HS-27A (cell line): ENCODE results near the gene CEP112.

ENCODE experiments used
- DNase-seq: peaks from one replicate; pipeline ENCODE4 v3.0.0-alpha.2; 2012; ENCODE audit warnings: low read depth, missing footprints

CEP112 gene

DNA sequence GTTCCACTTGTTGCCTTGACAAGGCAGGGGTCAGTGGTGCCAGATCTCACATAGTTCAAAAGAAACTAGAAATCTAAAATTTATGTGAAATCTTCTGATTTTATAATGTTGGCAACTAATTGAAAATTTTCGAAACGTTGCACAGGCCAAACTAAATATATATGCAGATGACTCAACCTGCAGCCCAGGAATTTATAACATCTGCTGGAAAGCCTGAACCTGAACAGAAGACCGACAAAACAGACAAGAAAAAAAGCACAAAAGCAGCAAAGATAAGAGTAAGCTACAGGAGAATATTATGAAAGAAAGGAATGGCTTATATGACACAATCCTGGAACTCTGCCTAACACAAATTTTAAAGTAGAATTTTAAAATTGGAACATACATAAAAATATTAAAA lies 207.6 kb downstream of the CEP112 start:
- DNase-seq = no peak

DNA sequence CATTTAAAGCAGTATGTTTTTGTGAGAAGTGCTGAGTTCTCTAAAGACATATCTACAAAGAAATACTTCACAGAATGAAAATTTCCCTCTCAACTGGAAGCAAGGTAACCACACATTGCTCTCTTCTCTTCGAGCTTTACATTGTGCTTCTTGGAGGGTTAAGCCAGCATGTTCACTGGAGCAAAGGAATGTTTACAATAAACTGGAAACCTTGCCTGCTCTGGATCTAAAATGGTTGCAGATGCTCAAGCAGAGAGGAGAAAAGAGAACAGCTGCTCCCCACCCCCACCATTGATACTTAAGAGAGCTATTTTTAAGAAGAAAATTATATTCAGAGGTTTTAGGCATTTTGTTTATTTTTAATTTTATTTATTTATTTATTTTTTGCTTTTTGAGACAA lies 213.1 kb downstream of the CEP112 start:
- DNase-seq = no peak

DNA sequence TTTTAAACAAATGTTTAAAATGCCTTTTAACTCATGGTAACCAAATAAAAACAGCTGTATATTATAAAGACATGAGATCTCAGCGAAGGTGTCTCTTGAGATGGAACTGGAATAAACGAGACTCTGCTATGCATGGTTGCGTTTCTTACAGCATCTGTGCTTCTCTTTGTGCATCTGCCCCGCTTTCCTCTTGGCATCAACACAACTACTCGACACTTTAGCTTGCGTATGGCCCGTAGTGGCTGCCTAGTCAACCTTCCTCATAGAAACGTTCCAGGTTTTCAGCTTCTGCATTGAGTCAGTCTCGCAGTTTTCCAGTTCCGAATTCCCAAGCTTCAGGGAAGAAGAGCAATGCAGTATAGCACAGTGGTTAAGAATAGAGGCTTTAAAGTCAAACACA lies 214.9 kb downstream of the CEP112 start:
- DNase-seq = no peak

DNA sequence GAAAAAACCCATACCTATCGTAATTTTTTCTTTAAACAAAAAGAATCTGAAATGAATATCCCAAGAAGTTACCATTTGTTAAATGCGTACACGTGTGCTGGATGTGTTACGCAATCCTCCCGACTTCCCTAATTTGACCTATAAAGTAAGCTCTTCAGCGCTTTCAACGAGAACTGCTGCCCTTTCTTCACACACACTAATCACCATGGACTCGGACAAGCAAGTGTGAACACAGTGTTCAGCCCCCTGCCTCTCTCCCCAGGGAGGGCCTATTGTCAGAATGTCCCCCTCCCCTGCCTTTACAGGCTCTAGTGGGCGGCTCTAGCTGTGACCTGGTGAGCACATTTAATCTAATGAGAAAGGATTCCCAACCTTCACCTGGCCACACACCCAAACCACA lies 216.1 kb downstream of the CEP112 start:
- no peak for DNase-seq

DNA sequence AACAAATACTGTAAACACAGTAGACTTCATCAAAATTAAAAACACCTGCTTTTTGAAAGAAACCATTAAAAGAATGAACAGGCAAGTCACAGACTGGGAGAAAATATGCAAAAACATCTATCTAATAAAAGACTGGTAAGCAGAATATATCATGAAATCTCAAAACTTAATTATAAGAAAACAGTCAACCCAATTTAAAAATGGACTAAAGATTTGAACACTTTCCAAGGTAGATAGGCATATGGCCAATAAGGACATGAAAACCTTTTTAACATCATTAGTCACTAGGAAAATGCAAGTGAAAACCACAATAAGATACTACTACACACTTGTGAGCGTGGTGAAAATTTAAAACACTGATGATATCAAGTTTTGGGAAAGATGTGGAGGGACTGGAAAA lies 218.7 kb downstream of the CEP112 start:
- no peak for DNase-seq

DNA sequence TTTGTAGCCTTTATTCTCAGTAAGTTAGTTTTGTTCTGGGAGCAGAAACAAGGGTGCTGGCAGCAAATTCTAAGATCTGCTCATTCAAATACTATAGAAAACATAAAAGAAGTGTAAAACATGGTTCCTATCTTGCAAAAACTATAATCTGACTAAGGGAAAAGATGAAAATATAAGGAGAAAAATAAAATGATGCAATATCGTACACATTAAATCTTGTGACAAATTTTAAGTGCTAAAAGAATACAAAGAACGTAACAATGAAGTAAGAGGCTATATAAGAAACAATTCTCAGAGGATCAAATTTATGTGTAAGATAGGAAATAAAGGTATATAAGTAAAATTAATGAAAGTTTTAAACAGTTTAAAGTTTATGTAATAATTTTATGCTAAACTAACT lies 224.6 kb downstream of the CEP112 start:
- no peak for DNase-seq

DNA sequence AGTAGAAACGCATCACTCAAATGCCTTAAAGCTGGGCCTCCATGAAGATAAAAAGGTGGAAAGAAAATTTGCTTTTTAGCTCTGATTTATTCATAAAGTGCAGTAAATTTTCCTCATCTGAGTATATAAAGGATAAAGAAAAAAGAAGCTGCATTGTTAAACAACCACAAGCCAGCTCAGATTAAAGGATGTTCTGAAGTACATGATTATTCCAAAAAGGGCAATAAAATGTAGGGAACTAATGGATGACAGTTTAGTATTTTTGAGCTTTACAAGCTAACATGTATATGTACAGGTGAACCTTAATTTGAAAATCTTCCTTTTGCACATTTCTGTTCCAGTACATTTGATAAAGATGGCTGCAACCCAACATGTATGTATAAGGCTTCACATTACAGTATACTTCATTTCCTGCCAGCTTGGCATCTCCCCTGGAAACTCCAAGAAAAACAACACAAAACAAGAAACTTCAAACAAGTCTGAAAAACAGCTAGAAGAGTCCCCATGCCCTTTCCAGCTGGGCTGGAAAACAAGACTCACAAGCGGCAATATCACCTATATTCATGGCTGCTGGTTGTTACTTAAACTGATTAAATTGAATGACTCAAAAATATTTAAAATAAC lies 225.7 kb downstream of the CEP112 start:
- DNase-seq = no peak

DNA sequence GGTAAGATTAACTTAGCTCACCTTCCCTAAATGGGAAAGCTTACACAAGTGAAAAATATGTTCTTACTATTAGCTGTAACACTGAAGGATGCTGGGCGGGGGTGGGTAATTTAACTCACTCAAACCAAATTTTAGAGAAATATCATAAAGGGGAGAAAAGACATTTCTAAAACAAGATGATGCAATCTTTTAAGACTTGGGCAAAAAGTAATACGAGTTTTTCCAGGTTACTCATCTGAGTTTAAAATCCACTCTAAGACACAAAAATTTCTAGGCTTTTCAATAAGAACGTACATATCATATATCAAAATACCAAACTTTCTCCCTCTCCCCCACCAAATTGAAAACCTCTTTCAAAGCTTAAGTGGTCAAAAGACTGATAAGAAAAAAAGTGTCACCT lies 228.8 kb downstream of the CEP112 start:
- DNase-seq = no peak

DNA sequence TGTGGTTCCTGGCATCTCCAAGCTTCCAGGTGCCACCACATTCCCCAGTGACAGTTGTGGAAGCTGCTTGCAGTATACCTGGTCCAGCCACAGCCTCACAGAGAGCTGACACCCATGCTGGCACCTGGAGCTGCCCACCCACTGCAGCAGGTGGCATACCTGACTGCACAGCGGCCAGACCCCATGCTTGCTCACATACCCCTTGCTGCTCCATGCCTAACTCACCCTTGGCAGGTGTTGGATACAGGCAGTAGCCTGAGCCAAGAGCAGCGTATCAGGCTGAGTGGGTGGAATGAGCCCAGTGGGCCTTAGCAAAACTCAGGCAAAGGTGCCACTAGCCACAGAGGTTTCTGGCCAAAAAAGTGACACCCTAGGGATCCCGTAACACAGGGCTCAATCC lies 232.3 kb downstream of the CEP112 start:
- DNase-seq = no peak

DNA sequence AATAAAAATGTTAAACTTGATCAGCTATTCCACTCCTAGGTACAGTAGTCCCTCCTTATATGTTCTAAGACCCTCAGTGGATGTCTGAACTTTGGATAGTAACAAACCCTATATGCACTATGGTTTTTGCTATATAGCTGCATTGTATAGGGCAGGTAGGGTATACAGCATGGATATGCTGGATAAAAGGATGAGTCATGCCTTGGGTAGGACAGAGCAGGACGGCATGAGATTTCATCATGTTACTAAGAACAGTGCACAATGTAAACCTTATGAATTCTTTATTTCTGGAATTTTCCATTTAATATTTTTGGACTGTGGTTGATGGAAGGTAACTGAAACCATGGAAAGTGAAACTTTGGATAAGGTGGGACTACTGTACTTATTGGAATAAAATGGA lies 235.1 kb downstream of the CEP112 start:
- DNase-seq = no peak

DNA sequence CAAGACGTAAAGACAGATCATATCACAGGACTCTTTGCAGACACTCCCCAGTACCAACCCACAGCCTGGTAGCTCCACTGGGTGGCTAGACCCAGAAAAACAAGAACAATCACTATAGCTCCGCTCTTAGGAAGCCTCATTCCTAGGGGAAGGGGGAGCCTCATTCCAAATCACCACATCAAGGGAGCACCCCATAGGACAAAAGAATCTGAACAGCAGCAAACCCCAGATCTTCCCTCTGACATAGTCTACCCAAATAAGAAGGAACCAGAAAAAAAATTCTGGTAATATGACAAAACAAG lies 237.8 kb downstream of the CEP112 start:
- no peak for DNase-seq

DNA sequence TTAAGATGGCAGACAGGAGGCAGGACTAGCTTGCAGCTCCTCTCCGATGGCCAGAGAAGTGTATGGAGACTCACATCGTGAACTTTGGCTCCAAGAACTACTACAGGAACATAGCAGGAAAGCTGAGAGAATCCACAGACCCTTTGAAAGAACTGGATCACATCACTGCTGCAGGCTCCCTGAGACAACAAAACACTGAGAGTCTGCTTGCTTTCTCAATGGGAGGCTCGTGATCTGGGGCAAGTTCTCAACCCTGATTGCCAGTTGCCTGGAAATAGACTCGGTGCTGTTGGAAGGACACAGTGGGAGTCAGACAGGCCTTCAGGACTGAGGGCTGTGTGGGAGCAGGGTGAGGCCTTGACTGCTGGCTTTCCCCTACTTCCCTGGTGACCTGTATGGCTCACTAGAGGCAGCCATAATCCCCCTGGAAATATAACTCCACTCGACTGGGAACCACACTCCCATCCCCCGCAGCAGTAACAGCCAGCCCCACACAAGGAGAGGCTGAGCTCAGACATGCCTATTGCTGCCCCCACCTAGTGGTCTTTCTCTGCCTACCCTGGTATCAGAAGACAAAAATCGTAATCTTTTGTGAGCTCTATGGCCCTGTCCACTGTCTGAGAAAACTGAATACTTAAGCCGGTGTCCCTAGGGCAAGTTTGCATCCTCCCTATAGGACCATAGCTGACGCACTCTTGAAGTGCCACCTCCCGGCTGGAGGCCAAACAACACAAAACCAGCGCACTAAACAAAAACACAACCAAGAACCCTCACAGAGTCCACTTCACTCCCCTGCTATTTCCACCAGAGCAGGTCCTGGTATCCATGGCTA lies 238.4 kb downstream of the CEP112 start:
- DNase-seq = no peak

DNA sequence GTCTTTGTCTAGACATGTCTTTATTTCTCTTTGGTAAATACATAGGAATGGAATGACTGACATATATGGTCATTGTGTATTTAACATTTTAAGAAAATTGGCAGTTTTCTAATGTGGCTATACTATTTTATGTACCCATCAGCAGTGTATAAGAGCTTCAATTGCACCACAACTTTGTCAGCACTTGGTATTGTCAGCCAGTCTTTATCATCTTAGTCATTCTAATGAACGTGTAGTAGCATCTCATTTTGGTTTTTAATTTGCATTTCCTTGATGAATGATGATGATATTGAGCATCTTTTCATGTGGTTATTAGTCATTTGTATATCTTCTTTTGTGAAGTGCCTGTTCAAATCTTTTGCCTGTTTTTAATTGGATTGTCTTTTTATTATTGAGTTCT lies 239.3 kb downstream of the CEP112 start:
- DNase-seq = no peak

DNA sequence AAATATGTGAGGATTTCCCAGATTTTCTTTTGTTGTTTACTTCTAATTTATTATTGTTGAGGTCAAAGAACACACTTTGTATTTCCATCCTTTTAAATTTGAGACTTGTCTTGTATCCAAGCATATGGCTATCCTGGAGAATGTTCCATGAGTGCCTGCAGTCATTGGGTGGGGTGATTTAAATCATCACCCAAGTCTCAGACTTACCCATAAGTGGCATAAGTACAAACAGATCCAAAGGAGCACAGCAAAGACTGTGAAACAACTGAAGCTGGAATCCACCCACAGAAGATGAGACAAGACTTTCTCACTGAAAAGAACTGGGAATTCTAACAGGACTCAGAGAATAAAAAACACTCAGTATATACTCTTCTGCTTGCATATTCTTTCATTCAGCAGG lies 239.9 kb downstream of the CEP112 start:
- no peak for DNase-seq

DNA sequence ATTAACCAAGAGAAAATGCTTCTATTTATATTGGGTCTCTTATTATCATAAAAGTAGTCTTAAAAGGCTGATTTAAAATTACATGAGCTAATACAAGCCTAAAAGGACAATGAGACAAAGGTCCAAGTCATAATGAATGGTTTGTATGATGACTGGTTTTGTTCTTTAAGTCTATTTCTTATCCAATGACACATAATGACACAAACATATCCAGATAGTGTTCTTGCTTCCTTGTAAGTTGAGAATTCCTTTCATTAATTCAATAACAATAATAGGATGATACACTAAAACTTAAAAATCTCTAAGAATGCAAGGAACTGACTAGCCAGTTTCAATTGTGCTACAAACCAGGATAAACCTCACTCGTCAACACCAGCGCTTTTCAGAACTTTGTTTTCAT lies 244.1 kb downstream of the CEP112 start:
- DNase-seq = no peak

DNA sequence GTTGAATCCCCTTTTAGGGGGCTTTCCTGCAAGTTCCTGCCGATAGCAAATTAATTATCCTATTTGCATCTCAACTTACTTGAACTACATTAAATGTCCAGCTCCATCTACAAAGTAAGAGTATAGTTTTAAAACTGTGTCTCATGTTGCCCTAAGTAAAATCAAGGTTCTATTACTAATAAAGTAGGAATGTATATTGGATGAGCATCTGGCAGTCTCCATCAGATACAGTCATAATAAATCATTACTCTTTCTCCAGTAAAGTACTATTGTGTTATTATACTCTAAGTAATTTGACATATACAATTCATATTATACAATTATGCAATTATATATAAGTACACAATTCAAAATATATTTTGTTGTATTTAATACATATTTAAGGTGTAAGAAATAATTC lies 249.3 kb downstream of the CEP112 start:
- DNase-seq = no peak

DNA sequence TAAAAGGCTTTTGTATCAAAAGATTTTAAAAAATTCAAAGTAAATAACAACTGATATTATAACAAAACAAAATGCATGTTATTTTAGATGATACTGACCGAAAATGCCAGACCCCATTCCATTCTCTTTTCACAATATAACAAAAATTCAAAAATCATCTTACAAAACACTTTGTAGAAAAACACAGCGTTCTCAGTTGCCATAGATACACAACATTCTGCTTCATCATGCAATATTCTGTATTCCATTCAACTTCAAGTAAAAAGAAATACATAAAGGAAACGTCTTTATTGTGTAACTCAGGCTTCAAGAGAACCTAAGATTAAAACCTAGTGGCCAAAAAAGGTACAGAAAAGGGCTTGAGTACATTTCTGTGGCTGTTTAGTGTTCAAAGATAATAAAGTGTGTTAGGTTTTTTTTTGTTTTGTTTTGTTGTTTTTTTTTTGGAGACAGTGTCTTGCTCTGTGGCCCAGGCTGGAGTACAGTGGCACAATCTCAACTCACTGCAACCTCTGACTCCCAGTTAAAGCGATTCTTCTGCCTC lies 250.5 kb downstream of the CEP112 start:
- DNase-seq = no peak

DNA sequence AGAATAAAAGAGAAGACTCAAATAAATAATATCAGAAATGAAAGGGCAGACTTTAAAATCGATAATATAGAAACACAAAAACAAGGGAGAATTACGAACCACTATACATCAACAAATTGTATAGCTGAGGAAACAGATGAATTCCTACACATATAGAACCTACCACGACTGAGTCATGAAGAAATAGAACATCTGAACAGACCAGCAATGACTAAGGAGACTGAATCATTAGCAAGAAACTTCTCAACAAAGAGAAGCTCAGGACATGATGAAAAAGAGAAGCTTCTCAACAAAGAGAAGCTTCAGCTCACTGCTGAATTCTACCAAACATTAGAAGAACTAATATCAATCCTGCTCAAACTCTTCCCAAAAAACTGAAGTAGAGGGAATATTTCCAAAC lies 255.9 kb downstream of the CEP112 start:
- no peak for DNase-seq

DNA sequence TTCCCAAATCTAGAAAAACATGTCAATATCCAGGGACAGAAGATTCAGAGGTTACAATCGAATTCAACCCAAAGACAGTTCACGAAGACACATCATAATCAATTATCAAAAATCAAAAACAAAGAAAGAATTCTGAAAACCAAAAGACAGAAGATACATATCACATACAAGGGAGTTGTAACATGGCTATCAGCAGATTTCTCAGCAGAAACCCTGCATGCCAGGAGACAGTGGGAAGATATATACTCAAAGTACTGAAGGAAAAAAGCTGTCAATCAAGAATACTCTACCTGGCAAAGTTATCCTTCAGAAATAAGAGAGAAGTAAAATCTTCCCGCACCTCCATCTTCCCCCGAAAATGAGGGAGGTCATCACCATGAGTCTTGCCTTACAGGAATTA lies 258.6 kb downstream of the CEP112 start:
- no peak for DNase-seq

DNA sequence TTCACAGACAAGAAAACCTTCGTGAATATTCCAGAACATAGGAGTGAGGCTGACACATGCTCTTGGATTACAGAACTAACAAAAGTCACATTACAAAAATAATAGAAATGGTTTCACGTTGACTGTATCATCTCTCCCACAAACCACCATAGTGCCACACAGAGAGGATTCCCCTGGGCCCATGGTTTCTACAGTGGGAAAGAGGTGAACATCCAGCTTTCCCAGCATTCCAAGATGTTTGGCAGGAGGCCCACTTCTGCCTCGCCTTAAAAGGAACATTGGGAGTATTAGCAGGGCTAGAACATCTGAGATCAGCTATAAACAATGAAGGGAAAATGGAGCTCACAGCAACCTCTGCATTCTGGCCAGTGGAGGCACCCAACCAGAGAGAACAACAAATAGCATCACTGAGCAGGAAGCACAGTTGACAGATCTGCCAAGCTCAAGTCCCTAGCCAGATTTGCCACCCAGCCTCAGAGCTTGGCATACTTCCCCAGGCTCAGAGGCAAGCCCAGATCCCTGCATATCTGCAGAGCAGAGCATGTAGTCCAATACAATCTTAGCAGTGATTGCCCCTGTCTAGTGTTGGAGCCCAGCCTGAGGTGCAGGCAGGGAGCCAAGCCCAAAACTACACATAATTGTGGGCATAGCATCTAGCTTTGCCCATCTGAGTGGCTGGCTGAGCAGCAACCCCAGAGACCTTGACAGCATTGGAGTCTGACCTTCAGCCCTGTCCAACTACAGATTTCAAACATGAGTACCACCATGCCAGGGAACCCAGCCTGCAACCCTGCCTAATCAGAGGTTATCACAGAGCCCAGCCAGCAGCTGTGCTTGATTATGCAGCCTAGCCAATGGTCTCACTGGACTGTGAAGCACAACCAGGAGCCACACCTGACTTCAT lies 260.4 kb downstream of the CEP112 start:
- DNase-seq = peak; percentile 14

DNA sequence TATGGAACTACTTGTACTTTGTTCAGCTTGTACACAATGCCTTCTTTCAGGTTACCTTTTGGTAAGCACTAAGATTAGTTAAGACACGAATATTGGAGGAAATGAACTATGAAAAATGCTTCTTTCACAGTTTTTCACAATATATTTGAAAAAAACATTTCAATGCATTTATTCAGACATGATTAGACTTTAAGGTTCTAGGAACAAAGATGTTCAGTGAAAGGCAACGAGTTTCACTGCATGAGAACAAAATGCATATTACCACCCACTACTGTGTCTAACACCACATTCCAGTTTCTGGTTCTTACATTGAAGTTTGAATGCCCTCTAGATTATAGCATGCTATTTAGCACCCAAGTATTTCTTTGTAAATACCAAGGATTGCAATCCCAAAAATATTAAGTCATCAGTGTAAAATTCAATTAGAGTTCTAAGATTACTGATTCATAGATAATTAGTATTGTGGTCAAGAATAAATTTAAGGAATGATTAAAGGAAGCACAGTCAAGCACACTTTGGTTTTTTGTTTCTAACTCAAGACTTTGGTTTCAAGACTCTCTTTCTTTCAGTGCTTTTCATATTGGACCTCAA lies 261.7 kb downstream of the CEP112 start:
- no peak for DNase-seq

DNA sequence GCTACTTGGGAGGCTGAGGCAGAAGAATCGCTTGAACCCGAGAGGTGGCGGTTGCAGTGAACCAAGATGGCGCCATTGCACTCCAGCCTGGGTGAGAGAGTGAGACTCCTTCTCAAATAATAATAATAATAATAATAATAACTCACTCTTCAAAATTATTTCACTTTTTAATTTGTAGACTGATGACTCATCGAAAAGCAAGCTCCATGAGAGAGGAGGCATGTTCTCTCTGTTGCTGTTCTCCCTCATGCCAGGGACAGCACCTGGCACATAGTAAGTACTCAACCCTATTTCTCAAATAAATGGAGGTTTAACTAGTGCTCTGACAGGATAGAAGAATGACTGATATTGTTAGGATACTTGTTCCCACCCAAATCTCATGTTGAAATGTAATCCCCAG lies 265.3 kb downstream of the CEP112 start:
- DNase-seq = no peak
